GM12875 (cell line): ENCODE results near the gene TBC1D12.

Source experiments
- H3K4me3 ChIP-seq: one replicate; pipeline ENCODE4 v1.5.1; 2011; ENCODE audit warnings: low read depth, low read length, control low read depth
- TF ChIP-seq, protein P1 (sequence below): IDR thresholded peaks from 2 replicates; pipeline ENCODE4 v1.5.1; 2011; ENCODE audit warnings: low read depth, mild to moderate bottlenecking, control low read depth, inconsistent platforms, low read length, moderate library complexity, borderline replicate concordance; ENCODE audit not compliant: insufficient read depth

Gene TBC1D12

DNA sequence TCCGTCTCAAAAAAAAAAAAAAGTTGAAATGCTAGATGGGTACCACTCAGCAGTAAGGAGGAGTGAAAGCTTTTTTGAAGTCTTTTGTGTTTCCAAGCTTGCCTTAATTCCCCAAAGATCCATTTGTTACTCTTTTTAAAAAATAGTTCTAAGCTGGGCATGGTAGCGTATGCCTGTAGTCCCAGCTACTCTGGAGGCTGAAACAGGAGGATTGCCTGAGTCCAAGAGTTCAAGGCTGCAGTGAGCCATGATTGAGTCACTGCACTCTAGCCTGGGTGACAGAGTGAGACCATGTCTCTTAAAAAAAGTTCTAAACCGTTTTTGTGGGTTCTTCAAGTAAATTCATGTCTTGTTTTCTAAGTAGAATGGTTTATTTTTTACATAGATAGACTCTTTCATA, 5.3 kb downstream of the TBC1D12 start:
- TF ChIP-seq, protein P1, sequence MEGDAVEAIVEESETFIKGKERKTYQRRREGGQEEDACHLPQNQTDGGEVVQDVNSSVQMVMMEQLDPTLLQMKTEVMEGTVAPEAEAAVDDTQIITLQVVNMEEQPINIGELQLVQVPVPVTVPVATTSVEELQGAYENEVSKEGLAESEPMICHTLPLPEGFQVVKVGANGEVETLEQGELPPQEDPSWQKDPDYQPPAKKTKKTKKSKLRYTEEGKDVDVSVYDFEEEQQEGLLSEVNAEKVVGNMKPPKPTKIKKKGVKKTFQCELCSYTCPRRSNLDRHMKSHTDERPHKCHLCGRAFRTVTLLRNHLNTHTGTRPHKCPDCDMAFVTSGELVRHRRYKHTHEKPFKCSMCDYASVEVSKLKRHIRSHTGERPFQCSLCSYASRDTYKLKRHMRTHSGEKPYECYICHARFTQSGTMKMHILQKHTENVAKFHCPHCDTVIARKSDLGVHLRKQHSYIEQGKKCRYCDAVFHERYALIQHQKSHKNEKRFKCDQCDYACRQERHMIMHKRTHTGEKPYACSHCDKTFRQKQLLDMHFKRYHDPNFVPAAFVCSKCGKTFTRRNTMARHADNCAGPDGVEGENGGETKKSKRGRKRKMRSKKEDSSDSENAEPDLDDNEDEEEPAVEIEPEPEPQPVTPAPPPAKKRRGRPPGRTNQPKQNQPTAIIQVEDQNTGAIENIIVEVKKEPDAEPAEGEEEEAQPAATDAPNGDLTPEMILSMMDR: no peak
- no peak overlapping the region for H3K4me3 ChIP-seq

DNA sequence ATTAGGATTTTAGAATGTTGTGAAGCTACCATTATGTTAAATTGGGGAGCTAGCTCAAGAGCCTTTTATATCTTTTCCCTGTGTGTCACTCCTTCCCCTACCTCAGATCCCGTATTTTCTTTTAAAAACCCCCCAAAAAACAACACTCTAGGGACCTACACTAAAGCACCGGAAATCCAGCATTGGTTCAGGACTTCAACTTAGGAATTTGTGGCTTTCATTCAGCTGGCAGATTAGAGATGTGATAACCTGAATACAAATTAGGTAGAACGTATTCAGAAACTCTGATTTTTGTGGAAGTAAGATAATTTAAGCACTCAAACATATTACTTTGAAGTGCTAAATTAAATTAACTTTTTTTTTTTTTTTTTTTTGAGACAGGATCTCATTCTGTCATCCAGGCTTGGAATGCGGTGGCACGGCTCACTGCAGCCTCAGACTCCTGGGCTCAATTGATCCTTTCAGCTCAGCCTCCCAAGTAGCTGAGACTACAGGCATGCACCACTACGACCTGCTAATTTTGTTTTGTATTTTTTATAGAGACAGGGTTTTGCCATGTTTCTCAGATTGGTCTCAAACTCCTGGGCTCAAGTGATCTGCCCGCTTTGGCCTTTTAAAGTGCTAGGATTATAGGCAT, 6.8 kb downstream of the TBC1D12 start:
- no peak overlapping the region for H3K4me3 ChIP-seq
- TF ChIP-seq, protein P1: no peak

DNA sequence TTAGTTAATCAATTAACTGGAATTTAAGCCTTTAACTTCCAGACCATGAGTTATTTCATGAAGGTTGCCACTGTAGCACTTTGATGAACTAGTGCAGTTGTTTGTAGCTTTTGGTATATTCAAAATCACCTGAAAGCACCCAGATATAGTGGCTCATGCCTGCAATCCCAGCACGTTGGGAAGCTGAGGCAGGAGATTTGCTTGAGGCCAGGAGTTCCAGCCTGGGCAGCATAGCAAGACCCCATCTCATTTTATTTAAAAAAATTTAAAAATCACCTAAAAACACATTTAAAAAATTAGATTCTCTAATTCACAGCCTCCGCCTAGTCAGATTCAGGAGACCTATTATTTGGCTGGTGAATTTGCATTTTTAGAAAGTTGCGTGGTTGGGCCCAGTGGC, 9.0 kb downstream of the TBC1D12 start:
- no peak overlapping the region for H3K4me3 ChIP-seq
- TF ChIP-seq, protein P1: no peak

DNA sequence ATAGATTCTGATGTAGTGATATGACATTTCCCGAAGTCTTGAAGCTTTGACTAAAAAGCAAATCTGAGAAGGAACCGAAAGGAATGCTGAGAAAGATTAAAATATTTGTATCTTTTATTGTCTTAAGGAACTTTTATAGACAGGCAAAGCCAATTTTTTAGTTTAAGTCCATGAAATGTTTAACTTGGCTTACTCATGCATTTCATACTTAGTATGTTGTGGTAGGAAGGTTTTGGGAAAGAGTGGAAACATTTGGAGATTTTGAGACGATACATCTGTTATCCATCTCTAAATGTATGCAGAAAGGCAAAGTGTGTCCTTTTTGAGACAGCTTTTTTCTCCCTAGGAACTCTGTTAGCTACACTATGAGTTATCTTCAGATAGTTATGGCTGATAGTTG, 10.1 kb downstream of the TBC1D12 start:
- TF ChIP-seq, protein P1: no peak
- H3K4me3 ChIP-seq: no peak overlapping the region

DNA sequence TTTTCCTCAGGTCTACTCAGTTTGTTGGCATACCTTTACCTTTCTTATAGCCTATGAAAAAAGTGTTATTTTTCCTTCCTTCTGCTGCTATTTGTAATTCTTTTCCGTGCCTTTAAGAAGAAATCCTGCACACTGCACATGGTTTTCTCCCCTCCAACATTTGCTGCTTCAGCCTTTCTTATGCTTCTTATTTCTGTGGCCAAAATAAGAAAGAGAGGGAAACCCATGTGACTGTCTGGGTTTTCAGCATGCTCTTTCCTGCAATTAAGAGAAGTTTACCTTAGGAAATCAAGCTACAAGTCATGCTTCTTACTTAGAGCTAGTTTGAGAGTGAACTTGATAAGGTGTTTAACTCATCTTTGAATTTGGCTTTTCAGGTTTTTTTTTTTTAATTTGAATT, 11.0 kb downstream of the TBC1D12 start:
- TF ChIP-seq, protein P1: no peak
- no peak overlapping the region for H3K4me3 ChIP-seq

DNA sequence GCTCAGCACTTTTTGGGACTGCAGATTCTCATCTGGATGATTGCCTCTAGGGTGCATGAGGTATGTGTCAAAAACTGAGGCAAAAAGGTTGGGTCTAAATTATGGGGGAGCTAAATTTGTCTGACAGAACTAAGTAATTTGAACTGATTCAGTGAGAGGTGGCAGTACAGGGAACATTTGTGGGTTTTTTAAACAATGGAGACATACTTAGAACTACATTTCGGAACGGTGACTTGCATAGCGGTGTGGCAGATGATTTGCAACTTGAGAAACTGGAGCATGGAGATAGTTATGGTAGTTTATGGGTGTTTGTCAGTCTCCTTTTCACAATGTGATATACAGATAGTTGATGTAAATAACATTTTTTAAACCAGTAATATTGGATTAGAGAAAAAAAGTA, 14.6 kb downstream of the TBC1D12 start:
- no peak overlapping the region for H3K4me3 ChIP-seq
- TF ChIP-seq, protein P1: no peak

DNA sequence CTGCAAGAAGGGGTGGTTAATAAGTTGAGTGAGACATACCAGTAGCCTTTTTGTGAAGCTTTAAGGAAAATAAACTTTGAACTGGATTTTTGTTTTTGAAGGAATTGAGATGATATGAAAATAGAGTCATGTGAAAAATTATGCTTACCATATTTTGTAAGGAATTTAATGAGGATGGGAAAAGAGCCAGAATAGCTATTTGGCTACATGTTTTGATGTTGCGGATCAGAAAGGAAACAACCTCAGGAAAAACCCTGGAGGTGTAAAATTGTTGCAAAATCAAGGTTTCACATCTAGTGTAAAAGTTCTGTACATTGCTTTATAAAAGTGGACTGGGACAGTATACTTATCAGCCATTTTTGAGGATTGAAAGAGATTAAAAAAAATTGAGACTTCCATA, 15.0 kb downstream of the TBC1D12 start:
- H3K4me3 ChIP-seq: no peak overlapping the region
- TF ChIP-seq, protein P1: no peak
